Neural crest cell (in vitro differentiated cells): Measurements from ENCODE around the gene TMEM54. TPM values are rescaled to one million over a fixed set of nuclear protein-coding genes. Genes with fewer than 3 reads are reported as not detected.

Experiments used
- DNase-seq: peaks from one replicate; pipeline ENCODE4 v3.0.0; 2021; ENCODE audit warnings: low read depth, mixed read lengths, low spot score
- H3K27ac Mint-ChIP-seq: one replicate; pipeline ENCODE4 v1.8.0; 2021; ENCODE audit warnings: mild to moderate bottlenecking, mixed read lengths; ENCODE audit not compliant: unreplicated experiment
- H3K27me3 Mint-ChIP-seq: 2 replicates; pipeline ENCODE4 v1.8.0; 2021; ENCODE audit warnings: low read depth, mild to moderate bottlenecking, mixed read lengths
- H3K36me3 Mint-ChIP-seq: 2 replicates; pipeline ENCODE4 v1.8.0; 2021; ENCODE audit warnings: low read depth, mild to moderate bottlenecking, mixed read lengths
- H3K4me1 Mint-ChIP-seq: 2 replicates; pipeline ENCODE4 v1.8.0; 2021; ENCODE audit warnings: mixed read lengths
- H3K4me3 Mint-ChIP-seq: one replicate; pipeline ENCODE4 v1.8.0; 2021; ENCODE audit warnings: mild to moderate bottlenecking, mixed read lengths
- H3K9me3 Mint-ChIP-seq: 2 replicates; pipeline ENCODE4 v1.8.0; 2021; ENCODE audit warnings: mixed read lengths
- total RNA-seq: library from RNA; stranded (reverse); gene quantifications from 2 replicates; pipeline ENCODE4 v1.2.1, GENCODE V29; 2021
- TF ChIP-seq, protein P1 (sequence below): fragments of 200-600 bp; sonication (generic); conservative IDR thresholded peaks from 2 replicates; pipeline ENCODE4 v1.5.0; 2021; ENCODE audit warnings: antibody characterized with exemption, mild to moderate bottlenecking

The TMEM54 gene
- total RNA-seq, 1 donor from 2014 or later = 2.7 TPM

DNA sequence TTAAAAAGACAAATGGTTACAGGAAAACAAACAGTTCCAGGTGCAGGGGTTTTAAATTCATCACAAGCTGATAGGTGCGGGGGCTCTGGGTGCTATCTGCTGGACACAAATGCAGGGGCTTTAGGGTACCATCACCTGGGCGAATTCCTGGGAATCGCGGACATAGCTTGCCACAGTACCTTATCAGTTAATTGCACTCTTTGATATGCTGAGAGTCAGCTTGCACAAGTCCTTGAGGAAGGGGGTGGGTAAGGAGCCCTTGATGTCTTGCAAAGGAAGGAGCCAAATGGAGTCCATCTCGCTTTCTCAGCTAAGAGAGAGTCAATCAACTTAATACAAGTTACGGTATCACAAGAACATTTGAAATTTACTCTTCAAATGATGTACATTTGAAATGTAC is 25.4 kb upstream of the TMEM54 start:
- Mint-ChIP-seq H3K4me3 (no peak overlapping the region), H3K27ac (no peak overlapping the region), H3K9me3 (no peaks in the 10 kb centered on the region), H3K36me3 (no peaks in the 10 kb centered on the region), H3K27me3 (peaks cover 35% of the 10 kb centered on the region), H3K4me1 (peaks cover 27% of the 10 kb centered on the region)
- no peak for DNase-seq
- TF ChIP-seq, protein P1, sequence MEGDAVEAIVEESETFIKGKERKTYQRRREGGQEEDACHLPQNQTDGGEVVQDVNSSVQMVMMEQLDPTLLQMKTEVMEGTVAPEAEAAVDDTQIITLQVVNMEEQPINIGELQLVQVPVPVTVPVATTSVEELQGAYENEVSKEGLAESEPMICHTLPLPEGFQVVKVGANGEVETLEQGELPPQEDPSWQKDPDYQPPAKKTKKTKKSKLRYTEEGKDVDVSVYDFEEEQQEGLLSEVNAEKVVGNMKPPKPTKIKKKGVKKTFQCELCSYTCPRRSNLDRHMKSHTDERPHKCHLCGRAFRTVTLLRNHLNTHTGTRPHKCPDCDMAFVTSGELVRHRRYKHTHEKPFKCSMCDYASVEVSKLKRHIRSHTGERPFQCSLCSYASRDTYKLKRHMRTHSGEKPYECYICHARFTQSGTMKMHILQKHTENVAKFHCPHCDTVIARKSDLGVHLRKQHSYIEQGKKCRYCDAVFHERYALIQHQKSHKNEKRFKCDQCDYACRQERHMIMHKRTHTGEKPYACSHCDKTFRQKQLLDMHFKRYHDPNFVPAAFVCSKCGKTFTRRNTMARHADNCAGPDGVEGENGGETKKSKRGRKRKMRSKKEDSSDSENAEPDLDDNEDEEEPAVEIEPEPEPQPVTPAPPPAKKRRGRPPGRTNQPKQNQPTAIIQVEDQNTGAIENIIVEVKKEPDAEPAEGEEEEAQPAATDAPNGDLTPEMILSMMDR = no peak

GRCh38 chr1:32925403-32926162 is 24.4 kb upstream of the TMEM54 start:
- TF ChIP-seq, protein P1 = no peak
- no peak overlapping the region for H3K27ac Mint-ChIP-seq
- no peaks in the 10 kb centered on the region for H3K9me3 Mint-ChIP-seq
- H3K27me3 Mint-ChIP-seq = peaks cover 35% of the 10 kb centered on the region
- H3K36me3 Mint-ChIP-seq = no peaks in the 10 kb centered on the region
- no peak for DNase-seq
- H3K4me3 Mint-ChIP-seq = peak overlapping the region; percentile 5
- H3K4me1 Mint-ChIP-seq = peaks cover 27% of the 10 kb centered on the region

GRCh38 chr1:32924881-32925344 is 23.7 kb upstream of the TMEM54 start:
- H3K27ac Mint-ChIP-seq = no peak overlapping the region
- peak; percentile 59 for DNase-seq
- no peaks in the 10 kb centered on the region for H3K9me3 Mint-ChIP-seq
- H3K27me3 Mint-ChIP-seq = peaks cover 35% of the 10 kb centered on the region
- H3K36me3 Mint-ChIP-seq = no peaks in the 10 kb centered on the region
- H3K4me3 Mint-ChIP-seq = peak overlapping the region; percentile 5
- TF ChIP-seq, protein P1 = no peak
- peaks cover 29% of the 10 kb centered on the region for H3K4me1 Mint-ChIP-seq

DNA sequence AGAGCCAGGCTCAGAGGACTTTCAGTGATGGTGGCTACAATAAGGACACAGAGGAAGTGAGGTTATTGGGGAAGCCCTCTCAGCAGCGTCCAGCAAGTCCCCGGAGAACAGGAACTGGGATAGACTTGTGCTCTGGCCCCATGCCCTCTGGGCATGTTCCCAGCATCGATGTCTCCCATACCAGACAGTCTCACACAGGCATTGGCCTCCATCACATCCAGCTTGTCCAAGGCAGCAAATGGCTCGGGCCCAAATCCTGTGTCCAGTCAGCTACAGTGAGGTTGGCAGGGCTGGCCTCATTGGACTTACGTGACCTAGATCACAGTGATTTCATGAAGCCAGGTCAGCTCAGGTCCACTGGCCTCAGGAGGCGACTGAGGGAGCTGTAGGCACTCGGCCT is 19.6 kb upstream of the TMEM54 start:
- Mint-ChIP-seq H3K27me3 (peaks cover 21% of the 10 kb centered on the region), H3K36me3 (no peaks in the 10 kb centered on the region), H3K4me3 (no peak overlapping the region), H3K4me1 (peaks cover 44% of the 10 kb centered on the region), H3K27ac (no peak overlapping the region), H3K9me3 (no peaks in the 10 kb centered on the region)
- TF ChIP-seq, protein P1 = no peak
- DNase-seq = no peak

DNA sequence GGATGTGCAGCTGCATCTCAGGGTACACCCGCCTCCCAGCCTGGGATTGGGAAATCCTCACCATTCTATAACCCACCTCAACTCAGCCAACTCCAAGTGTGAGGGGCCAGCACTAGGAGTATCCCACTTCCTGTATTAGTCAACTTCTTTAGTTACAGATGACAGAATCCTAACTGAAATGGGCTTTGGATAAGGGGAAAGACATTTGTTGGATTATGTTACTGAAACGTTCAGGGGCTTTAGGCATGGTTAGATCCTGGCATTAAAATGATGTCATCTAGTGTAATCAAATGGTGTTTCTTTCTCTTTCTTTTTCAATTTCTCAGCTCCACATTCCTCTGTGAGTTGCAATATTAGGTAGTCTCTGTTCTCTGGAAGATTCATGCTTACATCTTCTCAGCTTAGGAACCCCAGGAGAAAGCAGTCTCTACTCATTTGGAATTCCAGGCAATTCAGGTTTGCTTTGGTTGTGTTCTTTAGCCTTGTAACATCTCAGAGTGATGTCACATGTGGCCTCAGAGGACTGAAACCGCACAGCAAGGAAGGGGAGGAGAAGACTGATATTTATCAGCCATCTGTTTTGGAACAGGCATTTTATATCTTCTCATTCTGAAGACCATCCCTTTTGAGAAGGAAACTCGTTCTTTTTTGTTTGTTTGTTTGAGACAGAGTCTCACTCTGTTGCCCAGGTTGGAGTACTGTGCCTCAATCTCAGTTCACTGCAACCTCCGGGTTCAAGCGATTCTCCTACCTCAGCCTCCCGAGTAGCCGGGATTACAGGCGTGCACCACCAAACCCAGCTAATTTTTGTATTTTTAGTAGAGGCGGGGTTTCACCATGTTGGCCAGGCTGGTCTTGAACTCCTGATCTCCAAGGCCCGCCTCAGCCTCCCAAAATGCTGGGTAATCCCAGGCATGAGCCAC is 18.9 kb upstream of the TMEM54 start:
- TF ChIP-seq, protein P1 = no peak
- Mint-ChIP-seq H3K36me3 (no peaks in the 10 kb centered on the region), H3K9me3 (no peaks in the 10 kb centered on the region), H3K27ac (no peak overlapping the region), H3K4me1 (peaks cover 36% of the 10 kb centered on the region), H3K4me3 (no peak overlapping the region), H3K27me3 (peaks cover 13% of the 10 kb centered on the region)
- no peak for DNase-seq
